Astrocyte (in vitro differentiated cells and primary cell): ENCODE results near the gene IER5. TPM values are rescaled to one million over a fixed set of nuclear protein-coding genes. Genes with fewer than 3 reads are reported as not detected.

Experiments used
- DNase-seq: peaks from one replicate; pipeline ENCODE4 v3.0.0-alpha.2; 2010; ENCODE audit warnings: low read depth
- FAIRE-seq: peaks from 2 replicates; lab custom pipeline; 2011; peaks lifted over from hg19 to GRCh38; lab: Jason Lieb, UNC
- H2AFZ ChIP-seq: 2 replicates; pipeline ENCODE4 v1.6.0; 2012; ENCODE audit warnings: low read depth, low read length, inconsistent platforms
- H3K27ac ChIP-seq: 2 replicates; pipeline ENCODE4 v1.5.1; 2011; ENCODE audit warnings: low read depth, low read length, inconsistent platforms
- H3K27me3 ChIP-seq: 2 replicates; pipeline ENCODE4 v1.6.0; 2011; ENCODE audit warnings: low read length, inconsistent platforms; ENCODE audit not compliant: insufficient read depth
- H3K36me3 ChIP-seq: 2 replicates; pipeline ENCODE4 v1.5.1; 2011; ENCODE audit warnings: low read length, inconsistent platforms; ENCODE audit not compliant: insufficient read depth
- H3K4me1 ChIP-seq: 2 replicates; pipeline ENCODE4 v1.5.1; 2011; ENCODE audit warnings: low read length, inconsistent platforms; ENCODE audit not compliant: insufficient read depth
- H3K4me2 ChIP-seq: 2 replicates; pipeline ENCODE4 v1.6.0; 2012; ENCODE audit warnings: low read length, inconsistent platforms
- H3K4me3 ChIP-seq: 2 replicates; pipeline ENCODE4 v1.5.1; 2011; ENCODE audit warnings: low read depth, mild to moderate bottlenecking, low read length, inconsistent platforms; ENCODE audit not compliant: insufficient read depth
- H3K79me2 ChIP-seq: 2 replicates; pipeline ENCODE4 v1.6.0; 2012; ENCODE audit warnings: mild to moderate bottlenecking, low read length, inconsistent platforms; ENCODE audit not compliant: insufficient read depth
- H3K9ac ChIP-seq: 2 replicates; pipeline ENCODE4 v1.6.0; 2012; ENCODE audit warnings: mild to moderate bottlenecking, low read length, inconsistent platforms
- H3K9me3 ChIP-seq: 2 replicates; pipeline ENCODE4 v1.5.1; 2012; ENCODE audit warnings: low read depth, mild to moderate bottlenecking, low read length, inconsistent platforms; ENCODE audit not compliant: insufficient read depth
- H4K20me1 ChIP-seq: 2 replicates; pipeline ENCODE4 v1.6.0; 2012; ENCODE audit warnings: low read length, inconsistent platforms; ENCODE audit not compliant: insufficient read depth
- H3K27ac Mint-ChIP-seq: one replicate; pipeline ENCODE4 v1.8.0; 2021; ENCODE audit warnings: mild to moderate bottlenecking, mixed read lengths; ENCODE audit not compliant: unreplicated experiment
- H3K27me3 Mint-ChIP-seq: one replicate; pipeline ENCODE4 v1.8.0; 2021; ENCODE audit warnings: low read depth, mixed read lengths; ENCODE audit not compliant: unreplicated experiment
- H3K36me3 Mint-ChIP-seq: one replicate; pipeline ENCODE4 v1.8.0; 2021; ENCODE audit warnings: low read depth, mixed read lengths; ENCODE audit not compliant: unreplicated experiment
- H3K4me1 Mint-ChIP-seq: one replicate; pipeline ENCODE4 v1.8.0; 2021; ENCODE audit warnings: low read depth, mixed read lengths; ENCODE audit not compliant: unreplicated experiment
- H3K4me3 Mint-ChIP-seq: one replicate; pipeline ENCODE4 v1.8.0; 2021; ENCODE audit warnings: mild to moderate bottlenecking, moderate library complexity, mixed read lengths; ENCODE audit not compliant: unreplicated experiment
- H3K9me3 Mint-ChIP-seq: one replicate; pipeline ENCODE4 v1.8.0; 2021; ENCODE audit warnings: mild to moderate bottlenecking, mixed read lengths; ENCODE audit not compliant: unreplicated experiment
- EZH2 ChIP-seq: IDR thresholded peaks from 2 replicates; pipeline ENCODE4 v1.6.1; 2012; ENCODE audit warnings: mild to moderate bottlenecking, low read length, inconsistent platforms; ENCODE audit not compliant: insufficient read depth
- total RNA-seq: library from RNA; stranded (reverse); gene quantifications from 2 replicates; pipeline ENCODE4 v1.2.1, GENCODE V29; 2021
- TF ChIP-seq, protein P1 (sequence below): IDR thresholded peaks from 2 replicates; pipeline ENCODE4 v1.5.1; 2011; ENCODE audit warnings: low read depth, mild to moderate bottlenecking, inconsistent platforms, low read length, moderate library complexity; ENCODE audit not compliant: insufficient read depth

The IER5 gene
- total RNA-seq, 1 donor from 2014 or later, result 28.3 TPM

DNA sequence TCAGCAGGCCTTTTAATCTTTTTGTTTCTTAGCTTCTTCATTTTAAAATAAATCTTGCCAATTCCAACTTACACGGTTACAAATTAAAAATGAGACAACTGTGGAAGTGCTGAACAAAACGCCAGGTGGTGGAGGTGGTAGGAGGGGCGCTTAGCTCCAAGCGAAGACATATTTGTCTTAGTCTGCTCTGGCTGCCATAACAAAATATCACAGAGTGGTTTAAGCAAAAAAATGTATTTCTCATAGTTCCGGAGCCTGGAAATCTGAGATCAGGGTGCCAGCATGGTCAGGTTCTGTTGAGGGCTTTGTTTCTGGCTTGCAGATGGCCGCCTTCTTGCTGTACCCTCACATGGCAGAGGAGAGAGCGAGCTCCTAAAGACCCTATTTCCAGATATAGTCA, 14.9 kb downstream of the IER5 start:
- no peak for TF ChIP-seq EZH2
- TF ChIP-seq, protein P1, sequence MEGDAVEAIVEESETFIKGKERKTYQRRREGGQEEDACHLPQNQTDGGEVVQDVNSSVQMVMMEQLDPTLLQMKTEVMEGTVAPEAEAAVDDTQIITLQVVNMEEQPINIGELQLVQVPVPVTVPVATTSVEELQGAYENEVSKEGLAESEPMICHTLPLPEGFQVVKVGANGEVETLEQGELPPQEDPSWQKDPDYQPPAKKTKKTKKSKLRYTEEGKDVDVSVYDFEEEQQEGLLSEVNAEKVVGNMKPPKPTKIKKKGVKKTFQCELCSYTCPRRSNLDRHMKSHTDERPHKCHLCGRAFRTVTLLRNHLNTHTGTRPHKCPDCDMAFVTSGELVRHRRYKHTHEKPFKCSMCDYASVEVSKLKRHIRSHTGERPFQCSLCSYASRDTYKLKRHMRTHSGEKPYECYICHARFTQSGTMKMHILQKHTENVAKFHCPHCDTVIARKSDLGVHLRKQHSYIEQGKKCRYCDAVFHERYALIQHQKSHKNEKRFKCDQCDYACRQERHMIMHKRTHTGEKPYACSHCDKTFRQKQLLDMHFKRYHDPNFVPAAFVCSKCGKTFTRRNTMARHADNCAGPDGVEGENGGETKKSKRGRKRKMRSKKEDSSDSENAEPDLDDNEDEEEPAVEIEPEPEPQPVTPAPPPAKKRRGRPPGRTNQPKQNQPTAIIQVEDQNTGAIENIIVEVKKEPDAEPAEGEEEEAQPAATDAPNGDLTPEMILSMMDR, result no peak
- Mint-ChIP-seq H3K36me3 (no peaks in the 10 kb centered on the region), H3K4me1 (peaks cover 64% of the 10 kb centered on the region), H3K4me3 (peak overlapping the region; percentile 95), H3K9me3 (no peaks in the 10 kb centered on the region), H3K27ac (peak overlapping the region; percentile 82), H3K27me3 (peaks cover 3% of the 10 kb centered on the region)
- H3K4me2 ChIP-seq, result peak overlapping the region; percentile 95
- H3K27me3 ChIP-seq, result no peaks in the 10 kb centered on the region
- no peaks in the 10 kb centered on the region for H3K36me3 ChIP-seq
- no peaks in the 10 kb centered on the region for H3K9me3 ChIP-seq
- no peak overlapping the region for H2AFZ ChIP-seq
- FAIRE-seq (no peak), DNase-seq (no peak)
- H3K4me3 ChIP-seq, result no peak overlapping the region
- no peaks in the 10 kb centered on the region for H3K79me2 ChIP-seq
- H3K9ac ChIP-seq, result no peak overlapping the region
- H3K27ac ChIP-seq, result no peak overlapping the region
- H4K20me1 ChIP-seq, result no peaks in the 10 kb centered on the region
- H3K4me1 ChIP-seq, result peaks cover 54% of the 10 kb centered on the region

DNA sequence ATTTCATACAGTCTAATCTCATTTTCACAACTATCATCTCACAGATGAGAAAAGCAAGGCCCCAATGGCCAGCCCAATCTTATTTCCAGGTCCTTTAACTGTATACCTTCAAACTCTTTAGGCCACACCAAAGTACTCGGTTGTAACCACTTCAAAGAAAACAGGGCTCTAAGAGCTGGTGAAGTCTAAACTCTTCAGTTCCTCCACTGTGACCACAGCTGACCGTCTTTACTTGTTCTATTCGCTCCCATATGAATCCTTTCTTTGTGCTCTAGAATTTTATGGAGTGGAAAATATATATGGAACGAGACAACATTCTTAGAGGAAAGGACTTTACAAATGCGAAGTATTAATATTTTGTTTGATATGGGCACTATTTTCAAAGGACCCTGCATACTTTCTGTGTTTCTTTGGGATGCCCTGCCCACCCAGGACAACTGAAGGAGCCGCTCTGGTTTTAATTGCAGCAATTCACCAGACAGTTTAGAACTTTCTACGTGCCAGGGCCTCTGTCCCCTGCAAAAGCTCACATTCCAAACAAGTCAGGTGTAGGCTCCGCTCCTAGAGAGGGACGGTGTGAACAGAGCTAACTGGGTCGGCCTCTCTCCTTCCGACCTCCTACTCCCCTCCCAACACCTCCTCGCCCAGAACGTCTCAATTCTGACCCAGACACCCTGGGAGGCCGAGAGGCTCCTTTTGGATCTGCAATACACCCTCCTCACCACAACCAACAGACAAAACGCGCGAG, 15.7 kb downstream of the IER5 start:
- H3K4me1 Mint-ChIP-seq, result peaks cover 55% of the 10 kb centered on the region
- H3K4me1 ChIP-seq, result peaks cover 50% of the 10 kb centered on the region
- H3K27ac ChIP-seq, result peak overlapping the region; percentile 80

More for the DNA sequence above, 15.7 kb downstream of the IER5 start:
- Mint-ChIP-seq H3K9me3 (no peaks in the 10 kb centered on the region), H3K36me3 (no peaks in the 10 kb centered on the region), H3K27ac (peak overlapping the region; percentile 95), H3K27me3 (peaks cover 3% of the 10 kb centered on the region), H3K4me3 (peak overlapping the region; percentile 95)
- H3K4me3 ChIP-seq, result peak overlapping the region; percentile 70
- H3K4me2 ChIP-seq, result peak overlapping the region; percentile 95
- no peaks in the 10 kb centered on the region for H3K27me3 ChIP-seq
- FAIRE-seq, result no peak
- H3K79me2 ChIP-seq, result no peaks in the 10 kb centered on the region
- DNase-seq, result no peak
- H2AFZ ChIP-seq, result peak overlapping the region; percentile 57
- no peak for TF ChIP-seq EZH2
- TF ChIP-seq, protein P1, result no peak
- no peaks in the 10 kb centered on the region for H3K36me3 ChIP-seq
- no peaks in the 10 kb centered on the region for H3K9me3 ChIP-seq
- no peaks in the 10 kb centered on the region for H4K20me1 ChIP-seq
- peak overlapping the region; percentile 89 for H3K9ac ChIP-seq
